LNCaP clone FGC (cell line): Measurements from ENCODE around the gene GNG12.
"Not testable (repeated sequence)": the region's sequence is repeated elsewhere in the genome, so short reads cannot be mapped to it uniquely, and the experiment has no call there.

ENCODE experiments used
- DNase-seq: peaks from one replicate; pipeline ENCODE4 v3.0.0-alpha.2; 2011; ENCODE audit warnings: low read depth
- H3K4me3 ChIP-seq: 2 replicates; pipeline ENCODE4 v1.5.1; 2011; ENCODE audit warnings: mild to moderate bottlenecking, low read depth, low read length, control low read depth
- TF ChIP-seq, protein P1 (sequence below): IDR thresholded peaks from 2 replicates; pipeline ENCODE4 v1.5.1; 2012; ENCODE audit warnings: mild to moderate bottlenecking; ENCODE audit not compliant: control insufficient read depth, insufficient read depth; ENCODE audit errors: extremely low read depth

Gene GNG12

DNA sequence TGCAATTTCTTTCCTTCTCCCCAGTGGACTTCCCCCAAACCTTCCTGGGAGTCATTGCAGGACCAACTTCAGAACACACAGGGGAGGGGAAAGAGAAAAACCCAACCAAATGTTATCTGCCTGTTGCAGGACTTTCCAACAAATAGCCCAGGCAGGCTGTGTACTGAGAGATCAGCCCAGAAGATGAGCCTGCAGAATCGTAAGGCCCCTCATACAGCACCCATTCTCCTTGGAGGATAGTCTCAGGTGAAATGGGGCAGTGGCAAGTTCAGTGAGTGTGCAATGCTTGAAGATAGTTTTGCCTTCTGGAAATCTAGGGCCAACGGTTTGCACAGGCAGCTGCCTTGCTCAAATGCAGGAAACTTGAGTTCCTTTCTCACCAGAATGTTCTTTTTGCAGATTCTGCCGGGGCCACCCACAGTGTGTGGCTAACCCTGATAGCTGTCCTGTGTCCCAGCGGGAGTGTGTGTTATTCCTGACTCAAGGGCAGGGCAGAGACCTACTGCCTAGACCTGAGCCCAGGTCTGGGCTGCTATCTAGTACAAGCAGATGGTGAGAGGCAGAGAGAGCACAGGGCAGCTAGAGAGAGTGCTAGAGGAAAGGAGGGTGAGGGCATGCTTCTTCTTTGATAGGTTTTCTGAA lies 99.5 kb downstream of the GNG12 start:
- TF ChIP-seq, protein P1, sequence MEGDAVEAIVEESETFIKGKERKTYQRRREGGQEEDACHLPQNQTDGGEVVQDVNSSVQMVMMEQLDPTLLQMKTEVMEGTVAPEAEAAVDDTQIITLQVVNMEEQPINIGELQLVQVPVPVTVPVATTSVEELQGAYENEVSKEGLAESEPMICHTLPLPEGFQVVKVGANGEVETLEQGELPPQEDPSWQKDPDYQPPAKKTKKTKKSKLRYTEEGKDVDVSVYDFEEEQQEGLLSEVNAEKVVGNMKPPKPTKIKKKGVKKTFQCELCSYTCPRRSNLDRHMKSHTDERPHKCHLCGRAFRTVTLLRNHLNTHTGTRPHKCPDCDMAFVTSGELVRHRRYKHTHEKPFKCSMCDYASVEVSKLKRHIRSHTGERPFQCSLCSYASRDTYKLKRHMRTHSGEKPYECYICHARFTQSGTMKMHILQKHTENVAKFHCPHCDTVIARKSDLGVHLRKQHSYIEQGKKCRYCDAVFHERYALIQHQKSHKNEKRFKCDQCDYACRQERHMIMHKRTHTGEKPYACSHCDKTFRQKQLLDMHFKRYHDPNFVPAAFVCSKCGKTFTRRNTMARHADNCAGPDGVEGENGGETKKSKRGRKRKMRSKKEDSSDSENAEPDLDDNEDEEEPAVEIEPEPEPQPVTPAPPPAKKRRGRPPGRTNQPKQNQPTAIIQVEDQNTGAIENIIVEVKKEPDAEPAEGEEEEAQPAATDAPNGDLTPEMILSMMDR: no peak
- no peak for DNase-seq
- H3K4me3 ChIP-seq: no peak overlapping the region

DNA sequence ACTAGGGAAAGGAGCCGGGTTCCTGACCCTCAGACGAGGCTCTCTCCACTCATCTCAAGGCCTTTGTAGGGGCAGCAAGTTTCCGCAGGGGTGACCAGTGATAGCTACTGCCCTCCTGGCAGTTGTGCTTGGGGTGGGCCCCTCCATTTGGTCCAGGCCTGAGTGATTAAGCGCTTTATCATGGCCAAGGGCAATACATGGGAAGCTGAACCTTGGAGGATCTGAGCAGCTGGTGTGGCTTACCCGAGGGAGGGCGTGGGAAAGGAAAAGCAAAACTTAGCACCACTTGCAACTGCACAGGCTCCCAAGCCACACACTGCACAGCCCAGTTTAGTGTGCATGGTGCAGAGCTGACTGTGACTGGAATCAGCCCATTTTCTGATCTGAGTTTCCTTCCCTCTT lies 100.5 kb downstream of the GNG12 start:
- DNase-seq: no peak
- TF ChIP-seq, protein P1: no peak
- no peak overlapping the region for H3K4me3 ChIP-seq

DNA sequence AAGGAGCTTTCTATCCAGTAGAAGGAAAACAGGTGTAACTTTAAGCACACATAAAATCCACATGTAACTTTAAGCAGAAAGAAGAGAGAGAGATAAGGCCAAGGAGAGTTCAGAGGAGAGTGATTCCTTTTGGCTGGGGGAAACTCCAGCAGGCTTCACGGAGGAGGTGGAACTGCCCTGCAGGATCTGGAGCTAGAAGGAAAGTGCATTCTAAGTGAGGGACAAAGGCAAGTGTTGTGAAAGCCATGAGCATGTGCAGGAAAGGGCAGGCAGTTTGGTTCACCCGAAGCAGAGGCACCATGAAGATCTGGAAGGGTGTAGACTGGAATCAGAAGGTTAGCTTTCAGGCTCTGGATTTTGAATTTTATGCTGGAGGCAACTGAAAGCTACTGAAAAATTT lies 101.9 kb downstream of the GNG12 start:
- no peak for DNase-seq
- TF ChIP-seq, protein P1: no peak
- H3K4me3 ChIP-seq: no peak overlapping the region

DNA sequence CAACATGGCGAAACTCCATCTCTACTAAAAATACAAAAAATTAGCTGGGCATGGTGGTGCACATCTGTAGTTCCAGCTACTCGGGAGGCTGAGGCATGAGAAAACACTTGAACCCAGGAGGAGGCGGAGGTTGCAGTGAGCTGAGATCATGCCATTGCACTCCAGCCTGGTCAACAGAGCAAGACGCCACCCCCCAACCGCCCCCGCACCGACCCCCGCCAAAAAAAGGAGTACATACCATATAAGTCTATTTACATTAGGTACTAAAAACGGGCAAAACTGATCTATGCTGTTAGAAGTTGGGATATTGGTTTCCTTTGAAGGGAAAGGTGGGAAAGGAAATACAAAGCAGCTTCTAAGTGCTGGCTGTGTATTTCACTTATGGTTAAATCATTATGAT lies 103.0 kb downstream of the GNG12 start:
- not testable (repeated sequence) for DNase-seq, H3K4me3 ChIP-seq

DNA sequence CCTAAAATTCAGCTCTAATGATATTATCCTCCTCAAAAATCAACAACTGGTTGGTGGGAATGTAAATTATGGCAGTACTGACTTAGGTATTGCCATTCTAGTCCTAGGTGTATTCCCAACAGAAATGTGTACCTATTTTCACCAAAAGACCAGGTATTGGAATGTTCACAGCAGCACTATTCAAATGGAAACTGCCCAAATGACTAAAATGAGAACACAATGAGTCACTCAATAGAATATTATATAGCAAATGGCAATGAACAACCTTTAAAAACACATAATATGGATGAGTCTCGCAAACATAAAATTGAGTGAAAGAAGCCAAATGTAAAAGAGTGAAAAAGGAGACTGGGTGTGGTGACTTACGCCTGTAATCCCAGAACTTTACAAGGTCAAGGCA lies 103.4 kb downstream of the GNG12 start:
- H3K4me3 ChIP-seq: no peak overlapping the region
- TF ChIP-seq, protein P1: no peak
- no peak for DNase-seq

DNA sequence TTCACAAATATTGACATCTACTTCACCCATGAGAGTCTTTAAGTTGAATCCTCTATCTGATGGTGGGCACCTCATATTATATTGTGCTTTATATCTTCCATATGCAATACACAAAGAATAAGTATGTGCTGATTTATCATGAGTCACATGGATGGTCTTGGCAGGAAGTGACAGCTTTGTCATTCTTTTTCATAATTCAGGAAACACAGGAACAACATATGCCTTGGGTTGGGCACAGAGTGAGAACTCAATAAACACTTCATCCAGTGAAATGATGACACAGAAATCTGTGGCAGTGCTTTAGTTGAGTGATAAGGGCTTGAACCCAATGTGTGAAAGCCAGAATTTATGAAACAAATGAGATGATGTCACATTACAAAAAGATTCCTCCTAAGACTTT lies 107.0 kb downstream of the GNG12 start:
- no peak for DNase-seq
- TF ChIP-seq, protein P1: no peak
- H3K4me3 ChIP-seq: no peak overlapping the region

DNA sequence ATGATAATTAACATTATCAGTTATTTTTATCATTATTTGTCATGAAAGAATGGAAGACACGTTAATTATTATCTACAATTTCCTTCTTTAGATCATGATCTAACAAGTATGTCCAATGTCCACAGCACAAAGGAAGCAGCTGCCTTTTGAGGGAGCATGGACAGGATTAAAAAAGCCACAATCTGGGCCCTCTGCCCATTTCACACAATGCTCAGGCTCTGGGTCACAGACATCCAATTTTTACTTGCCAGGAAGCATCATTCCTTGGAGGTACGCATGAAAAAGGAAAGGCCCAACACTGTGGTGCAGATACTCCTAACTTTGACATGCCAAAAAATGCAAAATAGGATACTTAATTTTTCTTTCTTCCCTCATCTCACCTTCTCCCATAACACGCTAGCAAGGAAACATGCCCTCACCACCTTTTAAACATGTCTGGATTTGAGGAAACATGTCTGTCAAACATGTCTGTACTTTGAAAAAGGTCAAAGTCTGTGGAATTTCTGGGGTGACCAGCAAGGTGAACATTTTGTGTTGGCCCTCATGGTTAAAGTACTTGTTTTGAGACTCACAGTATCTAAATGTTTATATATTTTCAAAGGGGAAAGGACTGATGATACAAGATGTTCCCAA lies 108.2 kb downstream of the GNG12 start:
- DNase-seq: no peak
- H3K4me3 ChIP-seq: no peak overlapping the region
- TF ChIP-seq, protein P1: no peak
